Hematopoietic multipotent progenitor cell treated with erythropoietin and hydrocortisone succinate and interleukin-3 and kit ligand, for 15 days (in vitro differentiated cells): ENCODE data around the gene EGR1.

ENCODE experiments used
- DNase-seq: peaks from one replicate; pipeline ENCODE4 v3.0.0-alpha.2; 2015; ENCODE audit warnings: low spot score

The EGR1 gene

DNA sequence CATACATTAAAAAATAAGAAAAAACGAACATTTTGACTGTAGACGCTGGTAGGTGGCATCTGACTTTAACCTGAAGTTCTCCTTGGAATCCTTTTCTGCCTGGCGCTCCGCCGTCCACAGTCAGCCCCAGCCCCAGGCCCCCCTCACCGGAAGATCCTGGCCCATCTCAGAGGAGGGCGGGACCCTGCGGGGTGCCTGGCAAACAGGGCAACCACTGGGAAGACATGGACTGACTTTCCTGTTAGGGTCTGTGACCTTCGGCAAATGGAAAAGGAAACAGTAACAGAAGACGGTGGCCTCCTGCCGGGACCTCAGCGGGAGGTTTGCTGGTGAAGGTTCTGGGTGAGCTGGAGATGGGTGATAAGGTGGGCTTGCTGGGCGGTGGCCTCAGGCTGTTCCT is 11.7 kb upstream of the EGR1 start:
- no peak for DNase-seq

- DNase-seq: no peak
These were observed 11.2 kb upstream of the EGR1 start for GRCh38 chr5:138454121-138454520.

DNA sequence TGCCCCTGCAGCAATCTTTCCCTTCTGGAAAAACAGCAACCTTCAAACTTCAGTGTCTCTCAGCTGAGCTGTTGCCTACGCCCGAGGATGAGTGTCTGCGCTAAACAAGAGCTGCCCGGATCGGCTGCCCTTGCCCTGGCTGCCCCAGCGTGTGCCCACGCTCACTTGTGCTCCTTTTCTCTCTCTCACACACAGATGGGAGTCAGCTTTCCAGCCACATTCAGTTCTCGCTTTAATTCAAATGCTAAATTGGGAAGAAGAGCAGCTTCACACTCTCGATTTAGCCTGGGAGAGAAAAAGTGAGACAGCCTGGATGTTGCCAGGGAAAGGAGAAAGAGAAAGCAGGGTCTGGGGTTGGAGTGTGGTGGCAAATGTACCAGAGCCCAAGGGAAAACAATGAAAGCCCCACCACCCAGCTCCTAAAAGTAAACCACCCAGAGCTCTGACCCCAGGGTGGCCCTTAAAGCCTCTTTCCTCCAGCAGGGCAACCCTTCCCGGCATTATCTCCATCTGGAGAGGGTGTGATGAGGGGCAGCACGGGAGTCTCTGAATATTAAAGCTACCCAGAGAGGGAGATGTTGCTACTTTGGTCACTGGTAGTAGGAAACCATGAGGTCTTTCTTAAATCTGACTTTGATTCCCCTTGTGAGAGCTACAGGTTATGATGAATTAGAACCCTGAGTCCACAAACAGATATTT is 9.9 kb upstream of the EGR1 start:
- DNase-seq: no peak

- DNase-seq: no peak
These were observed 7.6 kb upstream of the EGR1 start for GRCh38 chr5:138457531-138458275.

DNA sequence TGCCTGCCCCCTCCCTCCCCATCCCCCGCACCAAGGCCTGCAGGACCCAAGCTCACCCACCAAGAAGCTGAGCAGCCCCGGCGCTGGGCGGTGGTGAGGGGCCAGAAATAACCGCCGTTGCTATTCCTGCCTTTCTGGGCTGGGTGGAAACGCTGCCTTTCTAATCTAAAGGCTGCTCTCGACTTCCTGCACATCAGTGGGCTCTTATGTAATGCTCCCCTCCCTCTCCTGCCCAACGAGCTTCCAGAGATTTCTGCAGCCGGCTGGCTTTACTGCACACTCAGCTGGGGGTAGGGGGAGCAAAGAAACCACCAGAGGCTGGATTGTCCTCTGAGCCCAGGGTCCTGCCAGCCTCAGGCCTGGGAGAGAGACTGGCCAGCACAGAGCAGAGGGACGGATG is 6.9 kb upstream of the EGR1 start:
- no peak for DNase-seq

GRCh38 chr5:138458856-138459255 is 6.4 kb upstream of the EGR1 start:
- DNase-seq: no peak

DNA sequence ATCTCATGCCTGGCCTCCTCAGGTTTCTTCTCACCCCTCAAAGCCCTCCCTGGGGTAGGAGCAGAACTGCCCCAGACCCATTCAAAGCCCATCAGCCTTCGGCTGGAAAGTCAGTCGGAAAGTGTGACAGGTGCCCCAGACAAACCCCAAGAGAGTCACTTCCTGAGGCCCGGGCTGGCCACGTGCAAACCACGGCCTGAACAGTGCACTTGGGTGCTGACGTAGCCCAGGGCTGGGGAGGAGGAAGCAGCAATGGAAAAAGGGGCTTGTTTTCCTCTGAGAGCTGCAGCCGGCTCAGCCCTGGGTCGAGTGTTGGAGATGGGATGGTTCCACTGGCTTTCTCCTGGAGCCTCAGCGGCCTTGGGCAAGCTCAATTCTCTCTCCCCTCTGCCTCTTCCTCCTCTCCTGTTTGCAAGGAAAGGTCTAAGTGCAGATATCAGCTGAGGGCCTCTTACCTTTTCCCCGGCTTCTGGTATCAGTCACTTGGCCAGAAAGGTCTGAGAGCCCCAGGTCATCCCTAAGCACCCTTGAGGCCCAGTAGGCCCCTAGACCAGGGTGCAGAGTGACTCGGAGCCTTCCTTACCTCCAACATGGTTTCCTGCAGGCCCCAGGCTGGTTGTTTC is 5.9 kb upstream of the EGR1 start:
- no peak for DNase-seq

GRCh38 chr5:138460032-138460693 is 5.1 kb upstream of the EGR1 start:
- no peak for DNase-seq

DNA sequence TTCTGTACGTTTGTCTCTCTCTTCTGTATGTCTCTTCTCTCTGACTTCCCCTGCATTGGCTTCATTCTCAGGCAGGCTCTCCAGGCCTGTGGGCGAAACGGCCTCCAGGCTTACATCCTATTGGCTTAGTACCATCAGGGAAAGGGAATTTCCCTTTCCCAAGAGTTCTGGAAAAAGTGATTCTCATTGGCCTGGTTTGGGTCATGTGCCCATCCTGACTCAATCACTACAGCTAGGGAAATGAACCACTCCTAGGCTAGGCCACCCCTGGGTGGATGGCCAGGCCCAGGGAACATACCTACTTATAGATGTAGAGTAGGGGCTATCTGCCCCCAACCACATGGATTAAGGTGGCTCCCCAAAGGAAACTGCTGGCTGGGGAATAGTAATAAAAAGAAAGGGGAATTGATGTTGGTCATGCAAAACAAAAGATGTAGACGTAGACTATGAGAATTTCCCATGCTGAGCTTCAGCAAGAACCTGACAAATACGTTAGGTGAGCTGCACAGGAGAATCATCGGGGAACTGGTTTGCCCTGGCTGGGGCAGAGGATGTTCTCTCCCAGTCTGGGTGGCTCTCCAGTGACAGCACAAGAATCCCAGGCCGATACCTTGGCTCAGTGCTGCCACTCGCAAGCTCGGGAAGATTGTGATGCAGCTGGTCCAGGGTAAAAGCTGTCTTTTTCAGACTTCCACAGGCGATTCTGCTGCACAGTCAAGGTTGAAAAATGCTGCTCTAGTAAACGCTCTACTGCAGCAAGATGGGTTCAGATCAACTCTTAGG is 3.7 kb upstream of the EGR1 start:
- no peak for DNase-seq

GRCh38 chr5:138463419-138464007 is 1.8 kb upstream of the EGR1 start:
- no peak for DNase-seq

DNA sequence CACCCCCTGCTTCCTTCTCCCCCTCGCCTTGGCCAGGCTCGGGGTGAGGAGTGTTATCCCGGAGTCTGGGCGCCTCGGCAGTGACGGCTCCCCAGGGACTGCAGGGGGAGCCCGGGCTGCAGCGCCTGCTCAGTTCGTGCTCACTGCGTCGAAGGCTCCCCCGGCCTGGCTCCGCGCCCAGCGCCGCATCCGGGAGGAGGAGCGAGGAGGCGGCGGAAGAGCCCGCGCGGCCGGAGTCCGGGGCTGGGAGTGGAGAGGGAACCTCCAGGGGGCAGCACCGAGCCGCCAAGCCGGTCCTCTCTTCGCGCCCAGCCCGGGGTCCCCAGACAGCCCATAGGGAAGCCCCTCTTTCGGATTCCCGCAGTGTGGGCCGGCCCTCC is 1.3 kb upstream of the EGR1 start:
- peak; percentile 95 for DNase-seq

DNA sequence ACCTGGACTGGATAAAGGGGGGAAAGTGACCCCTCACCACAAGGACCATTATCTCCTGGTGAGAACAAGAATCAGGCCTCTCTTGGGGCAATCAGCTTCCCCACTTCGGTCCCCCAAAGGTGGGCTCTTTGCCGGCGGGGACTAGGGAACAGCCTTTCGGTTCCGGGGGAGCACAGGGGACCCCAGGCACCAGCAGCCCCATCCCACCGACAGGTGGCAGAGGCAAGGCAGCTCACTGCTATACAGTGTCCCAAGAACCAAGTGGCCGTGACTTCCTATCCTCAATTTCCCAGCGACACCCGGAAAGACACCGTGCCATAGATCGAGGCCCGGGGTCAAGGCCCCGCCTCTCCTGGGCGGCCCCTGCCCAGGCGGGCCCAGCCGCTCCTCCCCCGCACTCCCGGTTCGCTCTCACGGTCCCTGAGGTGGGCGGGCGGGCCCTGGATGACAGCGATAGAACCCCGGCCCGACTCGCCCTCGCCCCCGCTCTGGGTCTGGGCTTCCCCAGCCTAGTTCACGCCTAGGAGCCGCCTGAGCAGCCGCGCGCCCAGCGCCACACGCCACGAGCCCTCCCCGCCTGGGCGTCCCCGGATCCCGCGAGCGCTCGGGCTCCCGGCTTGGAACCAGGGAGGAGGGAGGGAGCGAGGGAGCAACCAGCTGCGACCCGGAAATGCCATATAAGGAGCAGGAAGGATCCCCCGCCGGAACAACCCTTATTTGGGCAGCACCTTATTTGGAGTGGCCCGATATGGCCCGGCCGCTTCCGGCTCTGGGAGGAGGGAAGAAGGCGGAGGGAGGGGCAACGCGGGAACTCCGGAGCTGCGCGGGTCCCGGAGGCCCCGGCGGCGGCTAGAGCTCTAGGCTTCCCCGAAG is 655 bp upstream of the EGR1 start:
- peak; percentile 99 for DNase-seq

GRCh38 chr5:138466125-138466899 is 1.0 kb downstream of the EGR1 start:
- no peak for DNase-seq

DNA sequence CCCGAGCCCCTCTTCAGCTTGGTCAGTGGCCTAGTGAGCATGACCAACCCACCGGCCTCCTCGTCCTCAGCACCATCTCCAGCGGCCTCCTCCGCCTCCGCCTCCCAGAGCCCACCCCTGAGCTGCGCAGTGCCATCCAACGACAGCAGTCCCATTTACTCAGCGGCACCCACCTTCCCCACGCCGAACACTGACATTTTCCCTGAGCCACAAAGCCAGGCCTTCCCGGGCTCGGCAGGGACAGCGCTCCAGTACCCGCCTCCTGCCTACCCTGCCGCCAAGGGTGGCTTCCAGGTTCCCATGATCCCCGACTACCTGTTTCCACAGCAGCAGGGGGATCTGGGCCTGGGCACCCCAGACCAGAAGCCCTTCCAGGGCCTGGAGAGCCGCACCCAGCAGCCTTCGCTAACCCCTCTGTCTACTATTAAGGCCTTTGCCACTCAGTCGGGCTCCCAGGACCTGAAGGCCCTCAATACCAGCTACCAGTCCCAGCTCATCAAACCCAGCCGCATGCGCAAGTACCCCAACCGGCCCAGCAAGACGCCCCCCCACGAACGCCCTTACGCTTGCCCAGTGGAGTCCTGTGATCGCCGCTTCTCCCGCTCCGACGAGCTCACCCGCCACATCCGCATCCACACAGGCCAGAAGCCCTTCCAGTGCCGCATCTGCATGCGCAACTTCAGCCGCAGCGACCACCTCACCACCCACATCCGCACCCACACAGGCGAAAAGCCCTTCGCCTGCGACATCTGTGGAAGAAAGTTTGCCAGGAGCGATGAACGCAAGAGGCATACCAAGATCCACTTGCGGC is 1.8 kb downstream of the EGR1 start:
- DNase-seq: no peak

- no peak for DNase-seq
These were observed 2.4 kb downstream of the EGR1 start for GRCh38 chr5:138467711-138468132.

DNA sequence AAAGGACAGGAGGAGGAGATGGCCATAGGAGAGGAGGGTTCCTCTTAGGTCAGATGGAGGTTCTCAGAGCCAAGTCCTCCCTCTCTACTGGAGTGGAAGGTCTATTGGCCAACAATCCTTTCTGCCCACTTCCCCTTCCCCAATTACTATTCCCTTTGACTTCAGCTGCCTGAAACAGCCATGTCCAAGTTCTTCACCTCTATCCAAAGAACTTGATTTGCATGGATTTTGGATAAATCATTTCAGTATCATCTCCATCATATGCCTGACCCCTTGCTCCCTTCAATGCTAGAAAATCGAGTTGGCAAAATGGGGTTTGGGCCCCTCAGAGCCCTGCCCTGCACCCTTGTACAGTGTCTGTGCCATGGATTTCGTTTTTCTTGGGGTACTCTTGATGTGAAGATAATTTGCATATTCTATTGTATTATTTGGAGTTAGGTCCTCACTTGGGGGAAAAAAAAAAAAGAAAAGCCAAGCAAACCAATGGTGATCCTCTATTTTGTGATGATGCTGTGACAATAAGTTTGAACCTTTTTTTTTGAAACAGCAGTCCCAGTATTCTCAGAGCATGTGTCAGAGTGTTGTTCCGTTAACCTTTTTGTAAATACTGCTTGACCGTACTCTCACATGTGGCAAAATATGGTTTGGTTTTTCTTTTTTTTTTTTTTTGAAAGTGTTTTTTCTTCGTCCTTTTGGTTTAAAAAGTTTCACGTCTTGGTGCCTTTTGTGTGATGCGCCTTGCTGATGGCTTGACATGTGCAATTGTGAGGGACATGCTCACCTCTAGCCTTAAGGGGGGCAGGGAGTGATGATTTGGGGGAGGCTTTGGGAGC is 3.1 kb downstream of the EGR1 start:
- DNase-seq: no peak

DNA sequence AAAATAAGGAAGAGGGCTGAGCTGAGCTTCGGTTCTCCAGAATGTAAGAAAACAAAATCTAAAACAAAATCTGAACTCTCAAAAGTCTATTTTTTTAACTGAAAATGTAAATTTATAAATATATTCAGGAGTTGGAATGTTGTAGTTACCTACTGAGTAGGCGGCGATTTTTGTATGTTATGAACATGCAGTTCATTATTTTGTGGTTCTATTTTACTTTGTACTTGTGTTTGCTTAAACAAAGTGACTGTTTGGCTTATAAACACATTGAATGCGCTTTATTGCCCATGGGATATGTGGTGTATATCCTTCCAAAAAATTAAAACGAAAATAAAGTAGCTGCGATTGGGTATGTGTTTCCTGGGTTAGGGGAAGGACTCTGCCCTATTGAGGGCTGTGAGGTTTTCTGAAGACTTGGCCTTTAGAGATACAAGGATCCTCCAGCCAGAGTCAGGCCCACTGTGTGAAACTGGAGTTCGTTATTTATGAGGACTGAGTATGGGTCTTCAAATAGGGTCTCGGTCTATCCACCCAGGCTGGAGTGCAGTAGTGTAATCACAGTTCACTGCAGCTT is 3.8 kb downstream of the EGR1 start:
- DNase-seq: no peak
